Measurements from ENCODE around the gene UCMA. TPM values are rescaled to one million over a fixed set of nuclear protein-coding genes. Genes with fewer than 3 reads are reported as not detected.

UCMA gene
- total RNA-seq, 8 experiments from 2014 or later: not detected

Other genes with a start within 250 kb of the UCMA start
- gene CCDC3, start 232.7 kb downstream of the UCMA start, total RNA-seq: 100 to 1,000 TPM in 1 of 8 experiments, 1 to 10 TPM in 2, under 1 TPM in 4, not detected in 1; 0.41 to 141 (median 0.92) TPM
- 100 to 1,000 TPM in 1 of 8 experiments, 10 to 100 TPM in 7; 23.0 to 186 (median 39.1) TPM for gene OPTN, start 134.2 kb downstream of the UCMA start, total RNA-seq
- gene MCM10, start 72.8 kb downstream of the UCMA start, total RNA-seq: 10 to 100 TPM in 3 of 8 experiments, 1 to 10 TPM in 1, under 1 TPM in 4; 0.31 to 21.1 (median 1.1) TPM
- gene PHYH, start 65.7 kb upstream of the UCMA start, total RNA-seq: 10 to 100 TPM in 7 of 8 experiments, 1 to 10 TPM in 1; 8.8 to 26.4 (median 19.3) TPM
- 10 to 100 TPM; 19.7 to 93.3 (median 42.9) TPM for gene SEPHS1, start 113.9 kb upstream of the UCMA start, total RNA-seq

Measured in motor neuron (in vitro differentiated cells).